HG02885 (cell line): ENCODE results near the gene SLC8A2.

Experiments
- ATAC-seq: cut with Tn5 transposase; IDR thresholded peaks from one replicate; pipeline ENCODE4 v1.9.1; 2021; ENCODE audit warnings: mild to moderate bottlenecking; ENCODE audit not compliant: unreplicated experiment, poor library complexity

Gene SLC8A2

GRCh38 chr19:47435196-47435595 is 36.5 kb downstream of the SLC8A2 start:
- no peak for ATAC-seq

GRCh38 chr19:47434088-47434487 is 37.6 kb downstream of the SLC8A2 start:
- no peak for ATAC-seq

DNA sequence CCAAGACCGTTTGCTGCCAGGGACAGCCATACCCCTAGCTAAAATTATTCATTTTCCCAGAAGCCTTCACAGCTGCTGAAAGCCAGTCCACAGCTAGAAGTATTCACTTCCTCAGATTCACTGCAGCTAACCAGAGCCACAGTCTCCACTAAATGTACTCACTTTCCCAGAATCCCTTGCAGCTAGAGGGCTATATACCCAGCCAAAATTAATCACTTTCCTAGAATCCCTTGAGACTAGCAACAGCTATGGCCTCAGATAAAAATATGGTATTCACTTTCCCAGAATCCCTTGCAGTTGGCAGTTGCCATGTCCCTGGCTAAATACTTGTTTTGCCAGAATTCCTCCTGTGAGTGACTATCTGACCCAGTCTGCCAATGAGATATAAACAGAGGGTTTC is 38.6 kb downstream of the SLC8A2 start:
- ATAC-seq: no peak

GRCh38 chr19:47432499-47432898 is 39.2 kb downstream of the SLC8A2 start:
- no peak for ATAC-seq

GRCh38 chr19:47432091-47432490 is 39.6 kb downstream of the SLC8A2 start:
- ATAC-seq: no peak

DNA sequence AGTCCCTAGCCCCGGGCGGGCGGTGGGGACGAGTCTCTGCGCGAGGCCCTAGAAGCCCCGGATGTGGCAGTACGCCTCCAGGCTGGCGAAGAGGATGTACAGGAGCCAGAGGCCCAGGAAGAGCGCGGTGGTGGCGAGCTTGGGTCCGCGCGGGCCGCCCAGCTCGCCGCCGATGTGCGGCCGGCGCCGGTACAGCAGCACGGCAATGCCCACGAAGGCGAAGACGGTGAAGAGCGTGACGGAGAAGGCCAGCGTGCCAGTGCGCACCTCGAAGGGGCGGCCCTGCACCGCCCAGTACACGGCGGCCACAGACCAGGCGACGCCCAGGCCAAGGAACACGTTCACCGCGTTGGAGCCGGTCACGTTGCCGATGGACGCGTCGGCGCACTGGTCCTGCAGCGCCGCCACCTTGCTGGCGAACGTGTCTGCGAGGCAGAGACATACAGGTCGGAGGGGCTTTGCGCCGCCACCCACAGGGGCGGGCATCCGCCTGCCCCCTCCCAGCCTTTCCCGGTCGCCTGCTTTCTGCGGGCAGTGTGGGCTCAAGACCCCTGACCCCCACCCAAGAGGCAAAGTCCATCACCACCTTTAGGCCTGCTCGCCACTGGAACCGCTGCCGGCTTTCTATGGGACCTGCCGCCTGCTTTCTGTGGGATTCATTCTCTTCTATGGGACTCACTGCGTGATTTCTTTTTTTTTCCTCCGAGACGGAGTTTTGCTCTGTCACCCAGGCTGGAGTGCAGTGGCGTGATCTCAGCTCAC is 41.5 kb downstream of the SLC8A2 start:
- no peak for ATAC-seq

DNA sequence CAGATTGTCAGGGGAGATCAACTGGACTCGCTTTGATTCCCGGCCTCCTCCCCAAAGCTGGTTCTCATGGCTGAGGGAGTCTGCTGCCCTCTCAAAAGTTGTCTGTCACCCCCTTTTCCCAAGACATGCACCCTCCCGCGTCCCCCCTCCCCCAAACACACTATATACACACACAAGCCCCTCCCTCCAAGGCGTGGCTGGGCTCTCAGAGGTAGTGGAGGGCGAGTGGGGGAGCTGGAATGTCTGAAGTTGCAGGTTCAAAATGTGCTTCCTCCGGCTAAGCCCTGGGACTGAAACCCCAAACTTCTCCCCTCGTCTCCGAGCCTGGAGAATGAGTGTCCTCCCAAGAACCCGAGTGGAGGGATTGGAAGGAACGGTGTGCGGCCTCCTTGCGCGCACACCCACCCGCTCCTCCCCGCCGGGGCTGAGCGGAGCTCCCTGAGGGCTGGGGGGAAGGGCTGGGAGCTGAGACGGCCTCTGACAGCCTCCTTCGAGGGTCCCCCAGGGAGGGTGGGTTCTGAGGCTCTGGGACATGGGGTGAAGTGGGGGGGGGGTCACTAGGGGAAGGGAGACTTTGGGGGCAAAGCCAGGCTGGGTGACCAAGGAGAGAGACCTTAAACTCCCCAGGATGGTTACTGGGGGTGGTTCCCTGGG is 42.4 kb downstream of the SLC8A2 start:
- ATAC-seq: no peak

DNA sequence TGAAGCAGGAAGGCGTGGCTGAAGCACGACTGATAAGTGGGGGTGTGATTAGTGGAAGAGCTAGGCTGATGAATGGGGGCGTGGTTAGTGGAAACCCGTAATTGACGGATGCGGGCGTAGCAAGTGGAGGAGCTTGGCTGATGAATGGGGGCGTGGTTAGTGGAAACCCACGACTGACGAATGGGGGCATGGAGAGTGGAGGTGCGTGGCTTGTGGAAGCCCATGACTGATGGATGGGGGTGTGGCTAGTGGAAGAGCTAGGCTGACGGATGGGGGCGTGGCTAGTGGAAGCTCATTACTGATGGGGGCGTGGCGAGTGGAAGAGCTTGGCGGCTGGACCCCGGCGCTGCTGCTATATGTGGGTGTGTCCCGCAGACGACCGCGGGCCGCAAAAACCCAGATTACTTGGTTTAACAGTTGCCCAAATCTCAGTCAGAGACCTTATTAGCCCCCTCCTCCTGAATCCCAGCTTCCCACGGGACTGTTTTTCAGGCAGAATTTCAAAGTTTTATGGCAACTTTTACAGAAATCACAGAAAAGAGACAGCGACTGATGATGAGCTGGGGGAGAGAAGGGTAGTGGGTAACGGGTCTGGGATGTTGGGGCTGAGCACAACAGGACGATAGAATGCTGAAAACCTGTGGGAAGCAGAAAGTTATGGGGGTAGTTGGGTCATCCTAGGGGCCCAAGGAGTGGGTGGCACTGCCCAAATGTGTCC is 43.4 kb downstream of the SLC8A2 start:
- no peak for ATAC-seq

GRCh38 chr19:47427241-47428176 is 44.2 kb downstream of the SLC8A2 start:
- no peak for ATAC-seq

DNA sequence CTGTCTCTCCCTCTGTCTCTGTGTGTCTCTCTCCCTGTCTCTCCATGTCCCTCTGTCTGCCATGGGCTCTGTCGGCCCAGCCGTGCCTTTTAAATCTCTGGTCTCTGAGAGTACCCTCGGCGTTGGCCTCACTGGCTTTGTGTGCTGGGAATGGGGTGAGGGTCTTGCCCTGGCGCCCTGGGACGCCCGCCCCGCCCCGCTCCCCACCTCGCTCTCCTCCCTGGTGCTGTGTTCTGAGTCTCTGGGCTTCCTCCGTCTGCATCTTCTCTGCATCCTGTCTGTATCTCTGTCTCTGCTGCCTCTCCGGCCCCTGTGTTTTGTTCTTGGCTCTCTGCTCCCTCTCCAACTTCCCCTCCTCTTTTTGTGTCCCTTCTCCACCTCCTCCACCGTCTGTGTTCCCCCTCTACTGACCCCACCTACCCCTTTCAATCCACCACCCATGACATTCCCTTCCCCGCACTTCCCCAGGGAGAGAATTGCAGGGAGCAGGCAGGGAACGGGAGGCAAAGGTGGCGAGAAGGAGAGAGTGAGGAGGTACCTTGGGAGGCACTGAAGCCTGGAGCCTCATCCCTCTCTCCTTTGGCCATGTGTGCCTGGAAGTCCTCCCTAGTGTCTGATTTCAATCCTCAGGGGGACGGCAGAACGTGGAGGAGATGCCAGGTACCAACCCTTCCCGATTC is 48.4 kb downstream of the SLC8A2 start:
- no peak for ATAC-seq

DNA sequence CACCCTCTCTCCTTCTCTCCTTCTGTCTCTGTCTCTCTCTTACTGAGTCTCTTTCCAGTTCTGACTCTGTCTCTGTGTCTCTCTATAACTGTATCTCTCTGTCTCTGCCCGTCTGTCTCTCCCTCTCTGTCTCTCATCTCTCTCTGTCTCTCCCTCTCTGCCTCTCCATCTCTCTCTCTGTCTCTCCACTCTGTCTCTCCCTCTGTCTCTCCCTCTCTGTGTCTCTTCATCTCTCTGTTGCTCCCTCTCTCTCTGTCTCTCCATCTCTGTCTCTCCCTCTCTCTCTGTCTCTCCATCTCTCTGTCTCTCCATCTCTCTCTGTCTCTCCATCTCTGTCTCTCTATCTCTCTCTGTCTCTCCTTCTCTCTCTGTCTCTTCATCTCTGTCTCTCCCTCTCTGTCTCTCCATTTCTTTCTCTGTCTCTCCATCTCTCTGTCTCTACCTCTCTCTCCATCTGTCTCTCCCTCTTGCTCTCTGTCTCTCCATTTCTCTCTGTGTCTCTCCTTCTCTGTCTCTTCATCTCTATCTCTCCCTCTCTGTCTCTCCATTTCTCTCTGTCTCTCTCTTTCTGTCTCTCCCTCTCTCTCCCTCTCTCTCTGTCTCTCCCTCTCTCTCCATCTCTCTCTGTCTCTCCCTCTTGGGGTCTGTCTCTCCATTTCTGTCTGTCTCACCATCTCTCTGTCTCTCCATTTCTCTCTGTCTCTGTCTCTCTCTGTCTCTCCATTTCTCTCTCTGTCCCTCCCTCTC is 49.1 kb downstream of the SLC8A2 start:
- no peak for ATAC-seq

- no peak for ATAC-seq
These were observed 49.8 kb downstream of the SLC8A2 start for GRCh38 chr19:47421844-47422395.

DNA sequence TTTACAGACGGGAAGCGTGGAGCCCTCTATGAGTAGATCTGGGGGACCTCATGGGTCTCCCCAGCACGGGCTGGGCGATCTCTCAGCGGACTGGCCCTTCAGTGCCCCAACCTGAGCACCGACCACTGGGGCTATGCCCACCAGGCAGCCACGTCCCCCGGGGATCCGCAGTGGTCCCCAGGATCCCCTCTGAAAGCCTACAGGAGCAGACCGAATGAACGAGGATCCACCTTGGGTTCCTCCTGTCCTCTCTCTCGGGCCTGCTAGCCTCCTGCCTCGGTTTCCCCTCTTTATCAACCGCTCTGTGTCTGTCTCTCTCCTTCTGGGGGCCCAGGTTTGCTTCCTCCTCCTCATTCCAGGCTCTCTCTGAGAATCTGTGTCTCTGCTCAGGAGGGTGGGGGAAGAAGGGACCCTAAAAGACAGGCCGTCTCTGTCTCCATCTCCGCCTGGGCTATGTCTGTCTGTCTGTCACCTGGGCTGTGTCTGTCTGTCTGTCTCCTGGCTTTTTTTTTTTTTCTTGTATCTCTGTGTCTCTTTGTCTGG is 50.4 kb downstream of the SLC8A2 start:
- no peak for ATAC-seq

GRCh38 chr19:47419789-47420188 is 51.9 kb downstream of the SLC8A2 start:
- ATAC-seq: no peak

DNA sequence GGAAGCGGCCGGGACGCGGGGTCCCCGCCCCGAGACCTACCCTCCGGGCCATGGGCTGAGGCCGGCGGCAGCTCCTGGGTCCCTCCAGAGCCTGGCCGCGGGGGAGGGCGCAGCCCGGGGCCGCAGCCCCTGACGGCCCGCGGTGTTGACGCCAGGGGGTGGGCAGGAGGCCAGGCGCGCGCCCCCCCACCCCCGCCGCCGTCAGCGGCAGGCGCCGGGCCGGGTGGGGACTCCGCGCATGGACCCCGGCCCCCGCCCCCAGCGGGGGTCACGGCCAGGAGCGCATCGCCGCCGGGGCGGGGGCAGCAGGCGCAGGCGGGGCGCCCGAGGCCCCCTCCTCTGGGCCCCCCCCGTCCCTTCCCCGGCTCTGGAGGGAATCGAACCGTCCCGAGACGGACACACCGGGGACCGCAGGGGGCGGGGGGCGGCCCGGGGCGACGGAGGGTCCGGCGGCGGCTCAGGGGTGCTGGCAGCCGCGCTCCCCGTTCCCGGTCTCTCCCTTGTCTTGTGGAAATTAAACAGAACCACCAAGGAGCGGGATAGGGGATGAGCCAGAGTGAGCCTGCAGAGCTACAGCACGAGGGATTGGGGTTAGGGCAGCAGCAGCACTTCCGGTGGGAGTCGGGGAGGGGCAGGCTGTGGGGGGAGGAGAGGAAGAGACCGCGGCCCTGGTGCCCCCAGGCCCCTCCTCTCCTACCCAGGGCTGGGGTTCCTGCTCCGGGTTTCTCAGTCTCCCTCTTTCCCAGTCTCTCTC is 52.5 kb downstream of the SLC8A2 start, which contains the start of gene MEIS3:
MEIS3 (minus strand) TSS at position 498 of the 754 bp plus-strand sequence; CDS start at position 52, 446 bp downstream.
- ATAC-seq: no peak

GRCh38 chr19:47418692-47419029 is 53.0 kb downstream of the SLC8A2 start:
- no peak for ATAC-seq

GRCh38 chr19:47417746-47418691 is 53.7 kb downstream of the SLC8A2 start:
- no peak for ATAC-seq
